ENCODE results near the gene FAM210B. TPM values are rescaled to one million over a fixed set of nuclear protein-coding genes. Genes with fewer than 3 reads are reported as not detected.

Gene FAM210B
- total RNA-seq, 1 donor from 2014 or later, result 52.7 TPM

- no peaks in the 10 kb centered on the region for H3K36me3 ChIP-seq
- peaks cover 37% of the 10 kb centered on the region for H3K4me1 ChIP-seq
- DNase-seq, result no peak
- H3K27ac ChIP-seq (replicated peaks), result peak overlapping the region; percentile 75
- intact Hi-C loops (cut with micrococcal nuclease), result no loop called here
- no peak for TF ChIP-seq CTCF (IDR thresholded peaks at IDR 0.05; ENCODE audit: borderline replicate concordance)
- no peaks in the 10 kb centered on the region for H3K27me3 ChIP-seq (ENCODE audit: low read depth)
- H3K4me3 ChIP-seq, result peak overlapping the region; percentile 43
- no peaks in the 10 kb centered on the region for H3K9me3 ChIP-seq (replicated peaks)
Observed at GRCh38 chr20:56412949-56413348, 54.2 kb downstream of the FAM210B start.

GRCh38 chr20:56414842-56415765 is 56.3 kb downstream of the FAM210B start:
- Histone ChIP-seq H3K36me3 (no peaks in the 10 kb centered on the region), H3K9me3 (replicated peaks) (no peaks in the 10 kb centered on the region), H3K4me3 (no peak overlapping the region), H3K27me3 (ENCODE audit: low read depth) (no peaks in the 10 kb centered on the region), H3K4me1 (peaks cover 21% of the 10 kb centered on the region), H3K27ac (replicated peaks) (no peak overlapping the region)
- no peak for TF ChIP-seq CTCF (IDR thresholded peaks at IDR 0.05; ENCODE audit: borderline replicate concordance)
- intact Hi-C loops (cut with micrococcal nuclease), result no loop called here
- no peak for DNase-seq

- DNase-seq, result no peak
- Histone ChIP-seq H3K4me1 (peaks cover 6% of the 10 kb centered on the region), H3K9me3 (replicated peaks) (no peaks in the 10 kb centered on the region), H3K27ac (replicated peaks) (peak overlapping the region; percentile 85), H3K36me3 (no peaks in the 10 kb centered on the region), H3K4me3 (no peak overlapping the region), H3K27me3 (ENCODE audit: low read depth) (no peaks in the 10 kb centered on the region)
- intact Hi-C loops (cut with micrococcal nuclease), result no loop called here
- TF ChIP-seq CTCF (IDR thresholded peaks at IDR 0.05; ENCODE audit: borderline replicate concordance), result no peak
Observed at GRCh38 chr20:56417402-56417801, 58.6 kb downstream of the FAM210B start.

GRCh38 chr20:56417911-56418310 is 59.1 kb downstream of the FAM210B start:
- DNase-seq, result no peak

More at GRCh38 chr20:56417911-56418310, 59.1 kb downstream of the FAM210B start:
- no peak for TF ChIP-seq CTCF (IDR thresholded peaks at IDR 0.05; ENCODE audit: borderline replicate concordance)
- intact Hi-C loops (cut with micrococcal nuclease), result no loop called here
- H3K27ac ChIP-seq (replicated peaks), result peak overlapping the region; percentile 85
- no peak overlapping the region for H3K4me3 ChIP-seq
- no peaks in the 10 kb centered on the region for H3K27me3 ChIP-seq (ENCODE audit: low read depth)
- H3K36me3 ChIP-seq, result no peaks in the 10 kb centered on the region
- peaks cover 11% of the 10 kb centered on the region for H3K4me1 ChIP-seq
- H3K9me3 ChIP-seq (replicated peaks), result no peaks in the 10 kb centered on the region

Other genes with a start within 250 kb of the FAM210B start
- not detected for gene MC3R, start 110.2 kb upstream of the FAM210B start, total RNA-seq
- gene AURKA, start 33.2 kb downstream of the FAM210B start, total RNA-seq, result 7.8 TPM
- 16.9 TPM for gene CSTF1, start 33.7 kb downstream of the FAM210B start, total RNA-seq
- gene CASS4, start 53.3 kb downstream of the FAM210B start, total RNA-seq, result 0.47 TPM
- 88.7 TPM for gene RTF2, start 109.7 kb downstream of the FAM210B start, total RNA-seq
- gene FAM209A, start 165.8 kb downstream of the FAM210B start, total RNA-seq, result not detected
- gene FAM209B, start 174.3 kb downstream of the FAM210B start, total RNA-seq, result 0.47 TPM